A549 (cell line): Measurements from ENCODE around the gene UNKL.

Experiments used
- CBX8 ChIP-seq: fragments of 200-600 bp; sonication (generic); IDR thresholded peaks from 2 replicates; pipeline ENCODE4 v1.6.1; 2016
- CTCF ChIP-seq: fragments of >200 bp; sonication (Bioruptor Twin); formaldehyde crosslinking; IDR thresholded peaks from 3 replicates; pipeline ENCODE4 v1.5.1; 2016
- EP300 ChIP-seq, 2 experiments: fragments of >200 bp; sonication (Bioruptor Twin); formaldehyde crosslinking; IDR thresholded peaks; 2 replicates in 1 of 2; 3 replicates in 1 of 2; pipeline ENCODE4 v1.6.1; 2016 to 2017
- FOSL2 ChIP-seq, 2 experiments: fragments of 450-650 bp in 1 of 2; fragments of >200 bp in 1 of 2; sonication (Bioruptor Twin) in 1 of 2; formaldehyde crosslinking; IDR thresholded peaks; 2 replicates each; pipeline versions ENCODE4 v1.5.0 to v1.6.1; 2016 to 2020; ENCODE audit warnings: mild to moderate bottlenecking in 1 of 2, moderate library complexity in 1 of 2
- HDAC2 ChIP-seq: fragments of 200-600 bp; sonication (generic); IDR thresholded peaks from 2 replicates; pipeline ENCODE4 v1.6.1; 2016
- MAFK ChIP-seq: fragments of 450-650 bp; IDR thresholded peaks from 2 replicates; pipeline ENCODE4 v1.6.1; 2014; ENCODE audit not compliant: partially characterized antibody
- NR3C1 ChIP-seq: fragments of >200 bp; sonication (Bioruptor Twin); formaldehyde crosslinking; IDR thresholded peaks from 3 replicates; pipeline ENCODE4 v1.6.1; 2017
- POLR2A ChIP-seq: IDR thresholded peaks from 2 replicates; pipeline ENCODE4 v1.6.1; 2012; ENCODE audit warnings: mild to moderate bottlenecking, low read length
- POLR2AphosphoS2 ChIP-seq: conservative IDR thresholded peaks from 2 replicates; pipeline ENCODE4 v1.6.1; 2012; ENCODE audit warnings: low read length, improper control_type of control experiment, inconsistent platforms
- REST ChIP-seq: fragments of 200-600 bp; sonication (generic); IDR thresholded peaks from 2 replicates; pipeline ENCODE4 v1.6.1; 2016; ENCODE audit warnings: antibody characterized with exemption, mild to moderate bottlenecking, moderate library complexity
- TFCP2L1 ChIP-seq: fragments of 250-450 bp; sonication (Bioruptor Pico); IDR thresholded peaks from 2 replicates; pipeline ENCODE4 v1.5.0; 2021; ENCODE audit warnings: mild to moderate bottlenecking

- TF ChIP-seq FOSL2 (IDR thresholded peaks at IDR 0.05) (no peak), FOSL2 (CRISPR knock-in tag; IDR thresholded peaks at IDR 0.05) (peak; percentile 56; the same call in 1 of the 2 replicates), EP300 (IDR thresholded peaks at IDR 0.05) (no peak), CTCF (no peak), POLR2A (no peak), NR3C1 (no peak), HDAC2 (no peak), CBX8 (no peak), MAFK (no peak), TFCP2L1 (CRISPR knock-in tag) (no peak), REST (no peak), POLR2AphosphoS2 (no peak; the same call in 1 of the 2 replicates)
Observed at GRCh38 chr16:1357906-1358566, 56.5 kb downstream of the UNKL start.
